ENCODE measurements around the gene TH.
"Not testable (repeated sequence)": the region's sequence is repeated elsewhere in the genome, so short reads cannot be mapped to it uniquely, and the experiment has no call there.

Gene TH

GRCh38 chr11:2127482-2128129, 44.0 kb downstream of the TH start:
- H3K4me1 ChIP-seq (ENCODE audit: control extremely low read depth in 1 of 4, control insufficient read depth in 4 of 4, insufficient read depth in 4 of 4, low read length in 3 of 4): peaks cover 0 to under 1% (median 0%) of the 10 kb centered on the region in 4 experiments
- DNase-seq: no peak
- ChIA-PET POLR2A (no interaction called here), CTCF (interaction anchor here (0.6 kb wide), 1 partner anchor 506 kb away, joined by 4 read pairs; no protein-coding TSS in a partner anchor)
- peaks cover 0 to 28% (median 5%) of the 10 kb centered on the region in 5 experiments for H3K27me3 ChIP-seq (replicated peaks in 2 of 5; ENCODE audit: control insufficient read depth in 4 of 5, insufficient read depth in 5 of 5, low read length in 4 of 5)
- WGBS (ENCODE audit: insufficient coverage): 85% methylated on average over 7 of the region's 8 CpGs
- no peak overlapping the region for H3K27ac ChIP-seq (ENCODE audit: insufficient read depth in 1 of 2, low read depth in 1 of 2, low read length in 2 of 2, poor library complexity in 1 of 2, severe bottlenecking in 2 of 2)
- H3K36me3 ChIP-seq (ENCODE audit: control insufficient read depth in 4 of 4, insufficient read depth in 4 of 4, low read length in 3 of 4): no peaks in the 10 kb centered on the region
- H3K4me3 ChIP-seq (ENCODE audit: control insufficient read depth in 1 of 7, extremely low read depth in 1 of 7, insufficient read depth in 4 of 7, low read depth in 2 of 7, low read length in 6 of 7): no peak overlapping the region
- no peaks in the 10 kb centered on the region for H3K9me3 ChIP-seq (ENCODE audit: control extremely low read depth in 1 of 5, control insufficient read depth in 4 of 5, insufficient read depth in 2 of 5, low read depth in 1 of 5, low read length in 4 of 5)

GRCh38 chr11:2126520-2127085, 45.0 kb downstream of the TH start:
- Histone ChIP-seq H3K4me1 (ENCODE audit: control extremely low read depth in 1 of 4, control insufficient read depth in 4 of 4, insufficient read depth in 4 of 4, low read length in 3 of 4) (peaks cover 0 to 3% (median under 1%) of the 10 kb centered on the region in 4 experiments), H3K4me3 (ENCODE audit: control insufficient read depth in 1 of 7, extremely low read depth in 1 of 7, insufficient read depth in 4 of 7, low read depth in 2 of 7, low read length in 6 of 7) (no peak overlapping the region), H3K36me3 (ENCODE audit: control insufficient read depth in 4 of 4, insufficient read depth in 4 of 4, low read length in 3 of 4) (no peaks in the 10 kb centered on the region), H3K9me3 (ENCODE audit: control extremely low read depth in 1 of 5, control insufficient read depth in 4 of 5, insufficient read depth in 2 of 5, low read depth in 1 of 5, low read length in 4 of 5) (no peaks in the 10 kb centered on the region), H3K27me3 (replicated peaks in 2 of 5; ENCODE audit: control insufficient read depth in 4 of 5, insufficient read depth in 5 of 5, low read length in 4 of 5) (peaks cover 0 to 23% (median 2%) of the 10 kb centered on the region in 5 experiments), H3K27ac (ENCODE audit: insufficient read depth in 1 of 2, low read depth in 1 of 2, low read length in 2 of 2, poor library complexity in 1 of 2, severe bottlenecking in 2 of 2) (no peak overlapping the region)
- DNase-seq: no peak
- POLR2A ChIA-PET: no interaction called here
- 95% methylated on average over 2 of the region's 2 CpGs for WGBS (ENCODE audit: insufficient coverage)
- CTCF ChIA-PET: no interaction called here

- H3K4me3 ChIP-seq (ENCODE audit: control insufficient read depth in 1 of 7, extremely low read depth in 1 of 7, insufficient read depth in 4 of 7, low read depth in 2 of 7, low read length in 6 of 7); H3K4me1 ChIP-seq (ENCODE audit: control extremely low read depth in 1 of 4, control insufficient read depth in 4 of 4, insufficient read depth in 4 of 4, low read length in 3 of 4); H3K27ac ChIP-seq (ENCODE audit: insufficient read depth in 1 of 2, low read depth in 1 of 2, low read length in 2 of 2, poor library complexity in 1 of 2, severe bottlenecking in 2 of 2); POLR2A ChIA-PET; DNase-seq; H3K36me3 ChIP-seq (ENCODE audit: control insufficient read depth in 4 of 4, insufficient read depth in 4 of 4, low read length in 3 of 4); H3K9me3 ChIP-seq (ENCODE audit: control extremely low read depth in 1 of 5, control insufficient read depth in 4 of 5, insufficient read depth in 2 of 5, low read depth in 1 of 5, low read length in 4 of 5); CTCF ChIA-PET: not testable (repeated sequence)
- WGBS (ENCODE audit: insufficient coverage): 98% methylated on average over 6 of the region's 10 CpGs
- H3K27me3 ChIP-seq (replicated peaks in 2 of 5; ENCODE audit: control insufficient read depth in 4 of 5, insufficient read depth in 5 of 5, low read length in 4 of 5): peaks cover 0 to 25% (median 2%) of the 10 kb centered on the region in 5 experiments
Observed at GRCh38 chr11:2124736-2125484, 46.7 kb downstream of the TH start.

- no peak overlapping the region for H3K27ac ChIP-seq (ENCODE audit: insufficient read depth in 1 of 2, low read depth in 1 of 2, low read length in 2 of 2, poor library complexity in 1 of 2, severe bottlenecking in 2 of 2)
- WGBS (ENCODE audit: insufficient coverage): 98% methylated on average over 7 of the region's 7 CpGs
- no peak overlapping the region for H3K4me3 ChIP-seq (ENCODE audit: control insufficient read depth in 1 of 7, extremely low read depth in 1 of 7, insufficient read depth in 4 of 7, low read depth in 2 of 7, low read length in 6 of 7)
- no peak for DNase-seq
- CTCF ChIA-PET: interaction anchor here (1.3 to 1.5 kb wide), 2 partner anchors 13 to 27 kb away, joined by 4 read pairs; no protein-coding TSS in a partner anchor
- peaks cover 0 to 3% (median under 1%) of the 10 kb centered on the region in 4 experiments for H3K4me1 ChIP-seq (ENCODE audit: control extremely low read depth in 1 of 4, control insufficient read depth in 4 of 4, insufficient read depth in 4 of 4, low read length in 3 of 4)
- POLR2A ChIA-PET: no interaction called here
- H3K36me3 ChIP-seq (ENCODE audit: control insufficient read depth in 4 of 4, insufficient read depth in 4 of 4, low read length in 3 of 4): no peaks in the 10 kb centered on the region
- peaks cover 0 to 23% (median 5%) of the 10 kb centered on the region in 5 experiments for H3K27me3 ChIP-seq (replicated peaks in 2 of 5; ENCODE audit: control insufficient read depth in 4 of 5, insufficient read depth in 5 of 5, low read length in 4 of 5)
- no peaks in the 10 kb centered on the region for H3K9me3 ChIP-seq (ENCODE audit: control extremely low read depth in 1 of 5, control insufficient read depth in 4 of 5, insufficient read depth in 2 of 5, low read depth in 1 of 5, low read length in 4 of 5)
Observed at GRCh38 chr11:2123628-2123960, 48.0 kb downstream of the TH start.

GRCh38 chr11:2122907-2123627, 48.5 kb downstream of the TH start:
- Histone ChIP-seq H3K27ac (ENCODE audit: insufficient read depth in 1 of 2, low read depth in 1 of 2, low read length in 2 of 2, poor library complexity in 1 of 2, severe bottlenecking in 2 of 2) (no peak overlapping the region), H3K4me3 (ENCODE audit: control insufficient read depth in 1 of 7, extremely low read depth in 1 of 7, insufficient read depth in 4 of 7, low read depth in 2 of 7, low read length in 6 of 7) (no peak overlapping the region), H3K36me3 (ENCODE audit: control insufficient read depth in 4 of 4, insufficient read depth in 4 of 4, low read length in 3 of 4) (no peaks in the 10 kb centered on the region), H3K4me1 (ENCODE audit: control extremely low read depth in 1 of 4, control insufficient read depth in 4 of 4, insufficient read depth in 4 of 4, low read length in 3 of 4) (peaks cover 0 to 3% (median under 1%) of the 10 kb centered on the region in 4 experiments), H3K27me3 (replicated peaks in 2 of 5; ENCODE audit: control insufficient read depth in 4 of 5, insufficient read depth in 5 of 5, low read length in 4 of 5) (peaks cover 0 to 25% (median 5%) of the 10 kb centered on the region in 5 experiments), H3K9me3 (ENCODE audit: control extremely low read depth in 1 of 5, control insufficient read depth in 4 of 5, insufficient read depth in 2 of 5, low read depth in 1 of 5, low read length in 4 of 5) (no peaks in the 10 kb centered on the region)
- ChIA-PET CTCF (interaction anchor here (1.3 to 1.5 kb wide), 2 partner anchors 13 to 27 kb away, joined by 4 read pairs; no protein-coding TSS in a partner anchor), POLR2A (no interaction called here)
- WGBS (ENCODE audit: insufficient coverage): 97% methylated on average over 5 of the region's 13 CpGs
- DNase-seq: no peak

- Histone ChIP-seq H3K27me3 (replicated peaks in 2 of 5; ENCODE audit: control insufficient read depth in 4 of 5, insufficient read depth in 5 of 5, low read length in 4 of 5) (peaks cover 0 to 26% (median 5%) of the 10 kb centered on the region in 5 experiments), H3K9me3 (ENCODE audit: control extremely low read depth in 1 of 5, control insufficient read depth in 4 of 5, insufficient read depth in 2 of 5, low read depth in 1 of 5, low read length in 4 of 5) (peaks cover 0 to 4% (median 2%) of the 10 kb centered on the region in 5 experiments), H3K36me3 (ENCODE audit: control insufficient read depth in 4 of 4, insufficient read depth in 4 of 4, low read length in 3 of 4) (no peaks in the 10 kb centered on the region), H3K4me3 (ENCODE audit: control insufficient read depth in 1 of 7, extremely low read depth in 1 of 7, insufficient read depth in 4 of 7, low read depth in 2 of 7, low read length in 6 of 7) (no peak overlapping the region), H3K4me1 (ENCODE audit: control extremely low read depth in 1 of 4, control insufficient read depth in 4 of 4, insufficient read depth in 4 of 4, low read length in 3 of 4) (peaks cover 0 to 3% (median under 1%) of the 10 kb centered on the region in 4 experiments), H3K27ac (ENCODE audit: insufficient read depth in 1 of 2, low read depth in 1 of 2, low read length in 2 of 2, poor library complexity in 1 of 2, severe bottlenecking in 2 of 2) (no peak overlapping the region)
- peak in 2 of 3 donors; percentile 69 to 77 for DNase-seq
- POLR2A ChIA-PET: no interaction called here
- WGBS (ENCODE audit: insufficient coverage): 75% methylated on average over 5 of the region's 19 CpGs
- CTCF ChIA-PET: interaction anchor here (1.3 to 1.5 kb wide), 2 partner anchors 14 to 28 kb away, joined by 4 read pairs; no protein-coding TSS in a partner anchor
Observed at GRCh38 chr11:2122222-2122906, 49.3 kb downstream of the TH start.

All from common myeloid progenitor, CD34-positive (primary cell).